Activated effector memory CD4-positive, alpha-beta T cell treated with anti-CD3 and anti-CD28 coated beads, Interleukin-2, amount 50 U/mL, for 16 hours (primary cell): Measurements from ENCODE around the gene TTC34.

Experiments used
- DNase-seq: peaks from one replicate; pipeline ENCODE4 v3.0.0-alpha.2; 2020

The TTC34 gene

GRCh38 chr1:2625311-2625710, 176.2 kb downstream of the TTC34 start:
- no peak for DNase-seq

- no peak for DNase-seq
Measured at GRCh38 chr1:2624735-2625300, 176.7 kb downstream of the TTC34 start.

- DNase-seq = no peak
Measured at GRCh38 chr1:2623571-2624337, 177.7 kb downstream of the TTC34 start.

GRCh38 chr1:2617971-2618470, 183.5 kb downstream of the TTC34 start:
- DNase-seq = no peak

GRCh38 chr1:2614145-2614544, 187.3 kb downstream of the TTC34 start:
- DNase-seq = no peak

- no peak for DNase-seq
Measured at GRCh38 chr1:2612591-2613365, 188.7 kb downstream of the TTC34 start.

GRCh38 chr1:2611621-2612437, 189.7 kb downstream of the TTC34 start:
- no peak for DNase-seq

- peak; percentile 66 for DNase-seq
Measured at GRCh38 chr1:2611031-2611501, 190.4 kb downstream of the TTC34 start.

- DNase-seq = no peak
Measured at GRCh38 chr1:2610036-2610959, 191.2 kb downstream of the TTC34 start.

- no peak for DNase-seq
Measured at GRCh38 chr1:2609319-2610035, 192.0 kb downstream of the TTC34 start.

- DNase-seq = no peak
Measured at GRCh38 chr1:2607641-2608091, 193.8 kb downstream of the TTC34 start.

GRCh38 chr1:2606881-2607621, 194.4 kb downstream of the TTC34 start:
- no peak for DNase-seq

GRCh38 chr1:2606396-2606880, 195.1 kb downstream of the TTC34 start:
- no peak for DNase-seq

GRCh38 chr1:2605509-2606395, 195.7 kb downstream of the TTC34 start:
- no peak for DNase-seq

- no peak for DNase-seq
Measured at GRCh38 chr1:2604844-2605508, 196.5 kb downstream of the TTC34 start.

GRCh38 chr1:2604156-2604843, 197.2 kb downstream of the TTC34 start:
- no peak for DNase-seq

GRCh38 chr1:2603521-2604155, 197.9 kb downstream of the TTC34 start:
- DNase-seq = no peak
